SU-DHL-6 (cell line): ENCODE results near the gene SPINK8.
"Not testable (repeated sequence)": the region's sequence is repeated elsewhere in the genome, so short reads cannot be mapped to it uniquely, and the experiment has no call there.

Experiments used
- H2AFZ ChIP-seq: fragments of 200-600 bp; sonication (generic); 2 replicates; pipeline ENCODE4 v1.6.1; 2014; ENCODE audit warnings: low read depth, mild to moderate bottlenecking, moderate library complexity, mixed read lengths, antibody characterized with exemption, low read length; ENCODE audit not compliant: severe bottlenecking
- H3F3A ChIP-seq: fragments of 200-600 bp; shearing (Covaris generic); 2 replicates; pipeline ENCODE4 v1.6.0; 2016; ENCODE audit warnings: antibody characterized with exemption, mild to moderate bottlenecking; ENCODE audit not compliant: insufficient read depth
- H3K27ac ChIP-seq: fragments of 200-600 bp; sonication (generic); 2 replicates; pipeline ENCODE4 v1.5.1; 2016; ENCODE audit warnings: low read depth, mild to moderate bottlenecking, low read length, moderate library complexity, mixed read lengths
- H3K27me3 ChIP-seq: fragments of 200-600 bp; sonication (generic), shearing (Covaris generic); 2 replicates; pipeline ENCODE4 v1.6.0; 2014; ENCODE audit warnings: mild to moderate bottlenecking, low read length
- H3K36me3 ChIP-seq: fragments of 200-600 bp; sonication (generic); 2 replicates; pipeline ENCODE4 v1.6.1; 2014; ENCODE audit warnings: mild to moderate bottlenecking, low read length, mixed read lengths
- H3K4me2 ChIP-seq: fragments of 300-600, 200-600 bp; shearing (Covaris generic), sonication (generic); 2 replicates; pipeline ENCODE4 v1.6.0; 2014; ENCODE audit warnings: low read length, low read depth, mild to moderate bottlenecking; ENCODE audit not compliant: poor library complexity, severe bottlenecking
- H3K4me3 ChIP-seq: fragments of 200-600 bp; sonication (generic); 2 replicates; pipeline ENCODE4 v1.5.1; 2014; ENCODE audit warnings: antibody characterized with exemption, low read length, mild to moderate bottlenecking, mixed read lengths; ENCODE audit not compliant: insufficient read depth, poor library complexity, severe bottlenecking
- H3K79me2 ChIP-seq: fragments of 200-600 bp; sonication (generic); 2 replicates; pipeline ENCODE4 v1.6.1; 2014; ENCODE audit warnings: mild to moderate bottlenecking, low read length, moderate library complexity; ENCODE audit not compliant: insufficient read depth
- H3K9ac ChIP-seq: fragments of 200-600 bp; sonication (generic); 2 replicates; pipeline ENCODE4 v1.7.0; 2014; ENCODE audit warnings: mild to moderate bottlenecking, low read length
- H3K9me2 ChIP-seq: fragments of 200-600 bp; sonication (generic); replicated peaks from 2 replicates; pipeline ENCODE4 v1.6.1; 2014; ENCODE audit warnings: low read length; ENCODE audit not compliant: insufficient read depth
- H3K9me3 ChIP-seq: fragments of 200-600 bp; sonication (generic); 2 replicates; pipeline ENCODE4 v1.6.1; 2014; ENCODE audit warnings: low read length, mixed read lengths; ENCODE audit not compliant: insufficient read depth
- H4K20me1 ChIP-seq: fragments of 200-600 bp; sonication (generic); 2 replicates; pipeline ENCODE4 v1.6.1; 2014; ENCODE audit warnings: low read depth, mild to moderate bottlenecking, antibody characterized with exemption, low read length, moderate library complexity, mixed read lengths
- EZH2phosphoT487 ChIP-seq: fragments of 200-600 bp; sonication (generic), shearing (Covaris generic); conservative IDR thresholded peaks from 2 replicates; pipeline ENCODE4 v1.6.1; 2018; ENCODE audit warnings: mild to moderate bottlenecking, antibody characterized with exemption, low read length, moderate library complexity, mixed read lengths
- TF ChIP-seq, protein P1 (sequence below): fragments of 200-600 bp; sonication (generic); IDR thresholded peaks from one replicate; pipeline ENCODE4 v1.5.1; 2017; ENCODE audit warnings: antibody characterized with exemption, mild to moderate bottlenecking, low read length, moderate library complexity; ENCODE audit not compliant: insufficient read depth, poor library complexity, severe bottlenecking

The SPINK8 gene

DNA sequence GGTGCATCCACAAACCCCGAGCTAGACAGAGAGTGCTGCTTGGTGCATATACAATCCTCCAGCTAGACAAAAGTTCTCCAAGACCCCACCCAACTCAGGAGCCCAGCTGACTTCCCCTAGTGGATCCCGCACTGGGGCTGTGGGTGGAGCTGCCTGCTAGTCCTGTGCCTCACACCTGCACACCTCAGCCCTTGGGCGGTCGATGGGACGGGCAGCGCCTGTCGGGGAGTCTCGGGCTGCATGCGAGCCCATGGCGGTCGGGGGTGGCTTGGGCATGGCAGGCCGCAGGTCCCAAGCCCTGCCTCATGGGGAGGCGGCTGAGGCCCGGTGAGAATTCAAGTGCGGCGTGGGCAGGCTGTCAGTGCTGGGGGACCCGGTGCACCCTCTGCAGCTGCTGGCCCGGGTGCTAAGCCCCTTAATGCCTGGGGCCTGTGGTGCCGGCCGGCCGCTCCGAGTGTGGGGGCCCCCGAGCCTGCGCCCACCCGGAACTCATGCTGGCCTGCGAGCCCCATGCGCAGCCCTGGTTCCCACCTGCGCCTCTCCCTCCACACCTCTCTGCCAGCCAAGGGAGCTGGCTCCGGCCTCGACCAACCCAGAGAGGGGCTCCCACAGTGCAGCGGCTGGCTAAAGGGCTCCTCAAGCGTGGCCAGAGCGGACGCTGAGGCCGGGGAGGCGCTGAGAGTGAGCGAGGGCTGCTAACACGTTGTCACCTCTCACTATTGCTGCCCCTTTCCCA lies 61.5 kb downstream of the SPINK8 start:
- TF ChIP-seq EZH2phosphoT487, result no peak
- TF ChIP-seq, protein P1, sequence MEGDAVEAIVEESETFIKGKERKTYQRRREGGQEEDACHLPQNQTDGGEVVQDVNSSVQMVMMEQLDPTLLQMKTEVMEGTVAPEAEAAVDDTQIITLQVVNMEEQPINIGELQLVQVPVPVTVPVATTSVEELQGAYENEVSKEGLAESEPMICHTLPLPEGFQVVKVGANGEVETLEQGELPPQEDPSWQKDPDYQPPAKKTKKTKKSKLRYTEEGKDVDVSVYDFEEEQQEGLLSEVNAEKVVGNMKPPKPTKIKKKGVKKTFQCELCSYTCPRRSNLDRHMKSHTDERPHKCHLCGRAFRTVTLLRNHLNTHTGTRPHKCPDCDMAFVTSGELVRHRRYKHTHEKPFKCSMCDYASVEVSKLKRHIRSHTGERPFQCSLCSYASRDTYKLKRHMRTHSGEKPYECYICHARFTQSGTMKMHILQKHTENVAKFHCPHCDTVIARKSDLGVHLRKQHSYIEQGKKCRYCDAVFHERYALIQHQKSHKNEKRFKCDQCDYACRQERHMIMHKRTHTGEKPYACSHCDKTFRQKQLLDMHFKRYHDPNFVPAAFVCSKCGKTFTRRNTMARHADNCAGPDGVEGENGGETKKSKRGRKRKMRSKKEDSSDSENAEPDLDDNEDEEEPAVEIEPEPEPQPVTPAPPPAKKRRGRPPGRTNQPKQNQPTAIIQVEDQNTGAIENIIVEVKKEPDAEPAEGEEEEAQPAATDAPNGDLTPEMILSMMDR, result no peak
- no peak overlapping the region for H3K9ac ChIP-seq
- no peaks in the 10 kb centered on the region for H3K9me3 ChIP-seq
- no peaks in the 10 kb centered on the region for H4K20me1 ChIP-seq
- H3K4me2 ChIP-seq, result no peak overlapping the region
- no peaks in the 10 kb centered on the region for H3K79me2 ChIP-seq
- H3K4me3 ChIP-seq, result no peak overlapping the region
- no peaks in the 10 kb centered on the region for H3K27me3 ChIP-seq
- H3F3A ChIP-seq, result peaks cover 2% of the 10 kb centered on the region; the same call in 1 of the 2 replicates
- no peak overlapping the region for H3K27ac ChIP-seq
- peaks cover 10% of the 10 kb centered on the region; the same call in 1 of the 2 replicates for H3K36me3 ChIP-seq
- no peaks in the 10 kb centered on the region for H3K9me2 ChIP-seq
- no peak overlapping the region for H2AFZ ChIP-seq

DNA sequence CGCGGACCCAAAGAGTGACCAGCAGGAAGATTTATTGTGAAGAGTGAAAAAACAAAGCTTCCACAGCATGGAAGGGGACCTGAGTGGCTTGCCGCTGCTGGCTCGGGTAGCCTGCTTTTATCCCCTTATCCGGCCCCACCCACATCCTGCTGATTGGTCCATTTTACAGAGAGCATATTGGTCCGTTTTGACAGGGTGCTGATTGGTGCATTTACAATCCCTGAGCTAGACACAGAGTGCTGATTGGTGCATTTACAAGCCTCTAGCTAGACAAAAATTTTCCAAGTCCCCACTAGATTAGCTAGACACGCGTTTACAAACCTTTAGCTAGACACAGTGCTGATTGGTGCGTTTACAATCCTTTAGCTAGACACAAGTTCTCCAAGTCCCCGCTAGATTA lies 62.2 kb downstream of the SPINK8 start:
- H4K20me1 ChIP-seq, H3K27me3 ChIP-seq, H3K27ac ChIP-seq, H2AFZ ChIP-seq, H3K4me3 ChIP-seq, H3K4me2 ChIP-seq, H3F3A ChIP-seq, H3K9ac ChIP-seq, H3K9me2 ChIP-seq, H3K9me3 ChIP-seq, H3K79me2 ChIP-seq: not testable (repeated sequence)
- peaks cover 11% of the 10 kb centered on the region; the same call in 1 of the 2 replicates for H3K36me3 ChIP-seq

DNA sequence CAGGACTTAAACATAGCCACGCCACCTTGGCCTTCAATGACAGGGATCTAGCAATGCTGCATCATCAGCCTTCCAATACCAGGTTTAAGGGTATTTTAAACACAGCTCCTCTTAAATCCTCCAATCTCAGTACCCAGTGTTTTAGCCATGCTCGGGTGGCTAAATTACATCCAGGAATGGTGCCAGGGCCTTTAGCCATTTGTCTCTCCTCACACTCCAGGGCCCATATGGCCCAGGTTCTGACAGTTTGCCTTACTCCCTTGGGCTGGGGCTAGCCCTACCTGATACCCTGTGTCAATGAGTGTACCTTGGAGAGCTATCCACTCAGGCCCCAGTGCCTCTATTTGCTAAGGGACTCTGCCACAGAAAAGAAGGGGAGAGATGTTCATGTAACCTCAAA lies 63.2 kb downstream of the SPINK8 start:
- no peak overlapping the region for H3K4me2 ChIP-seq
- no peak overlapping the region for H3K27ac ChIP-seq
- H3K79me2 ChIP-seq, result no peaks in the 10 kb centered on the region
- peaks cover 2% of the 10 kb centered on the region for H3F3A ChIP-seq
- peaks cover 16% of the 10 kb centered on the region; the same call in 1 of the 2 replicates for H3K36me3 ChIP-seq
- no peaks in the 10 kb centered on the region for H3K9me3 ChIP-seq
- no peak overlapping the region for H3K9ac ChIP-seq
- H4K20me1 ChIP-seq, result no peaks in the 10 kb centered on the region
- TF ChIP-seq, protein P1, result no peak
- no peak for TF ChIP-seq EZH2phosphoT487
- no peak overlapping the region for H2AFZ ChIP-seq
- H3K9me2 ChIP-seq, result no peaks in the 10 kb centered on the region
- H3K27me3 ChIP-seq, result no peaks in the 10 kb centered on the region
- H3K4me3 ChIP-seq, result no peak overlapping the region

DNA sequence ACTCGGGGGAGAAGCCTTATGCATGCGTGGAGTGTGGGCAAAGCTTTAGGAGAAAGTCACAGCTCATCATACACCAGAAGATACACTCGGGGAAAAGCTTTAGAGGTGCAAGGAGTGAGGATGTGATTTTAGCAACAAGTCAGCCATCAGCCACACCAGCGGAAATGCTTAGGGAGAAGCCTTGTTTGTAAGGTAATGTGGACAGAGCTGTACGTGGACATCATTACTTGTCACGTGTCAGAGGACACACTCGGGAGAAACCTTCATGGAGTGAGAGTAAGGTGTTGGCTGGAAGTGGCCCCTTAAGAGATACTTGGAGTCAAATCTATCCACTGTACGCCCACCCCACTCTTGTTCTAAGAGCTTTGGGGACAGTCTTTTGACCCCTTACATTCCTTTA lies 63.9 kb downstream of the SPINK8 start:
- peaks cover 16% of the 10 kb centered on the region; the same call in 1 of the 2 replicates for H3K36me3 ChIP-seq
- TF ChIP-seq, protein P1, result no peak
- no peak for TF ChIP-seq EZH2phosphoT487
- H3K27me3 ChIP-seq, result no peaks in the 10 kb centered on the region
- no peak overlapping the region for H3K9ac ChIP-seq
- H2AFZ ChIP-seq, result no peak overlapping the region
- peaks cover 2% of the 10 kb centered on the region for H3F3A ChIP-seq
- no peak overlapping the region for H3K4me3 ChIP-seq
- no peaks in the 10 kb centered on the region for H3K9me2 ChIP-seq
- no peaks in the 10 kb centered on the region for H4K20me1 ChIP-seq
- H3K79me2 ChIP-seq, result no peaks in the 10 kb centered on the region
- H3K9me3 ChIP-seq, result no peaks in the 10 kb centered on the region
- no peak overlapping the region for H3K4me2 ChIP-seq
- no peak overlapping the region for H3K27ac ChIP-seq
